Vagina (tissue), 2 donors: ENCODE results near the gene ST6GALNAC3.

ENCODE experiments used
- POLR2A ChIP-seq, 2 donors: fragments of 450-650 bp; IDR thresholded peaks; one replicate each; pipeline ENCODE4 v1.6.1; 2017; ENCODE audit warnings: antibody characterized with exemption in 2 of 2, mild to moderate bottlenecking in 2 of 2, moderate library complexity in 2 of 2
- POLR2AphosphoS5 ChIP-seq, 2 donors: sonication (generic); formaldehyde crosslinking; IDR thresholded peaks; one replicate each; pipeline ENCODE4 v1.9.0; 2017; ENCODE audit warnings: antibody characterized with exemption in 2 of 2, mild to moderate bottlenecking in 2 of 2, low read depth in 1 of 2; ENCODE audit not compliant: insufficient read depth in 1 of 2
- TF ChIP-seq, protein P1 (sequence below), 3 experiments: fragments of 450-650 bp in 2 of 3; fragments of 200-600 bp in 1 of 3; sonication (generic) in 1 of 3; IDR thresholded peaks; one replicate each; pipeline ENCODE4 v1.5.1; 2017 to 2019; ENCODE audit warnings: antibody characterized with exemption in 3 of 3, mild to moderate bottlenecking in 2 of 3, moderate library complexity in 2 of 3

GRCh38 chr1:76313304-76313703 lies 238.8 kb downstream of the ST6GALNAC3 start:
- TF ChIP-seq POLR2A (IDR thresholded peaks at IDR 0.05): no peak
- TF ChIP-seq POLR2AphosphoS5 (IDR thresholded peaks at IDR 0.05; ENCODE audit: insufficient read depth in 1 of 2, low read depth in 1 of 2): no peak
- TF ChIP-seq, protein P1, sequence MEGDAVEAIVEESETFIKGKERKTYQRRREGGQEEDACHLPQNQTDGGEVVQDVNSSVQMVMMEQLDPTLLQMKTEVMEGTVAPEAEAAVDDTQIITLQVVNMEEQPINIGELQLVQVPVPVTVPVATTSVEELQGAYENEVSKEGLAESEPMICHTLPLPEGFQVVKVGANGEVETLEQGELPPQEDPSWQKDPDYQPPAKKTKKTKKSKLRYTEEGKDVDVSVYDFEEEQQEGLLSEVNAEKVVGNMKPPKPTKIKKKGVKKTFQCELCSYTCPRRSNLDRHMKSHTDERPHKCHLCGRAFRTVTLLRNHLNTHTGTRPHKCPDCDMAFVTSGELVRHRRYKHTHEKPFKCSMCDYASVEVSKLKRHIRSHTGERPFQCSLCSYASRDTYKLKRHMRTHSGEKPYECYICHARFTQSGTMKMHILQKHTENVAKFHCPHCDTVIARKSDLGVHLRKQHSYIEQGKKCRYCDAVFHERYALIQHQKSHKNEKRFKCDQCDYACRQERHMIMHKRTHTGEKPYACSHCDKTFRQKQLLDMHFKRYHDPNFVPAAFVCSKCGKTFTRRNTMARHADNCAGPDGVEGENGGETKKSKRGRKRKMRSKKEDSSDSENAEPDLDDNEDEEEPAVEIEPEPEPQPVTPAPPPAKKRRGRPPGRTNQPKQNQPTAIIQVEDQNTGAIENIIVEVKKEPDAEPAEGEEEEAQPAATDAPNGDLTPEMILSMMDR (IDR thresholded peaks at IDR 0.05): no peak
